IMR-90 (cell line): ENCODE results near the gene POLR2L. TPM values are rescaled to one million over a fixed set of nuclear protein-coding genes. Genes with fewer than 3 reads are reported as not detected.

ENCODE experiments used
- ATAC-seq: fragments of 200-7000 bp; cut with Tn5 transposase; 2 replicates; pipeline ENCODE4 v1.9.1; 2020; ENCODE audit warnings: low read depth, mild to moderate bottlenecking, moderate library complexity
- BruUV-seq: library from RNA; stranded (reverse); fragments of 400-500 nt; replicated peaks from 2 replicates; lab custom pipeline; 2021; lab: Mats Ljungman, UMichigan
- CTCF ChIA-PET: fragments of 300-600 bp; formaldehyde crosslinking; extraction: SDS; loops from one replicate; lab custom pipeline; 2021; ENCODE audit warnings: antibody characterized with exemption; lab: Yijun Ruan, JAX
- POLR2A ChIA-PET: fragments of 300-600 bp; sonication (Branson Sonifier 250); formaldehyde crosslinking; loops from one replicate; lab custom pipeline; 2022; ENCODE audit warnings: antibody characterized with exemption; ENCODE audit not compliant: unreplicated experiment; lab: Charles Lee
- DNase-seq: peaks from one replicate; pipeline ENCODE4 v3.0.0; 2013
- H2AFZ ChIP-seq: replicated peaks from 2 replicates; pipeline ENCODE3; 2013; ENCODE audit warnings: low read length, mild to moderate bottlenecking; ENCODE audit not compliant: poor library complexity
- H2AK5ac ChIP-seq: 2 replicates; pipeline ENCODE4 v1.6.1; 2013; ENCODE audit warnings: low read depth, low read length, inconsistent platforms
- H2AK9ac ChIP-seq: replicated peaks from 2 replicates; pipeline ENCODE3; 2013; ENCODE audit warnings: mild to moderate bottlenecking, low read depth, low read length, moderate library complexity; ENCODE audit not compliant: poor library complexity
- H2BK120ac ChIP-seq: 2 replicates; pipeline ENCODE4 v1.6.1; 2013; ENCODE audit warnings: low read depth, low read length, inconsistent platforms
- H2BK15ac ChIP-seq: 3 replicates; pipeline ENCODE4 v1.6.1; 2013; ENCODE audit warnings: low read depth, low read length, inconsistent platforms
- H2BK20ac ChIP-seq: 2 replicates; pipeline ENCODE4 v1.6.1; 2013; ENCODE audit warnings: low read depth, mild to moderate bottlenecking, inconsistent platforms, low read length, moderate library complexity
- H2BK5ac ChIP-seq: 2 replicates; pipeline ENCODE4 v1.6.1; 2013; ENCODE audit warnings: mild to moderate bottlenecking, low read depth, low read length, inconsistent platforms; ENCODE audit not compliant: poor library complexity, severe bottlenecking
- H3K14ac ChIP-seq: replicated peaks from 2 replicates; pipeline ENCODE4 v1.6.1; 2013; ENCODE audit warnings: low read depth, low read length, inconsistent platforms
- H3K18ac ChIP-seq: 2 replicates; pipeline ENCODE4 v1.6.1; 2013; ENCODE audit warnings: low read depth, low read length, control low read depth
- H3K23ac ChIP-seq: 2 replicates; pipeline ENCODE4 v1.6.1; 2013; ENCODE audit warnings: low read depth, low read length, inconsistent platforms
- H3K27ac ChIP-seq: 2 replicates; pipeline ENCODE4 v1.5.1; 2013; ENCODE audit warnings: mild to moderate bottlenecking, control low read depth, low read length; ENCODE audit not compliant: insufficient read depth
- H3K27me3 ChIP-seq: 2 replicates; pipeline ENCODE4 v1.6.1; 2013; ENCODE audit warnings: low read length; ENCODE audit not compliant: control insufficient read depth, insufficient read depth
- H3K36me3 ChIP-seq: 2 replicates; pipeline ENCODE4 v1.6.1; 2013; ENCODE audit warnings: low read length, mixed read lengths; ENCODE audit not compliant: control insufficient read depth, insufficient read depth
- H3K4ac ChIP-seq: 2 replicates; pipeline ENCODE4 v1.6.1; 2013; ENCODE audit warnings: low read depth, low read length, inconsistent platforms
- H3K4me1 ChIP-seq: 2 replicates; pipeline ENCODE4 v1.6.1; 2013; ENCODE audit warnings: low read length, mixed read lengths; ENCODE audit not compliant: control insufficient read depth, insufficient read depth
- H3K4me2 ChIP-seq: 2 replicates; pipeline ENCODE4 v1.6.1; 2013; ENCODE audit warnings: low read depth, mild to moderate bottlenecking, control low read depth, low read length, moderate library complexity
- H3K4me3 ChIP-seq: 2 replicates; pipeline ENCODE4 v1.5.1; 2013; ENCODE audit warnings: low read depth, mild to moderate bottlenecking, control low read depth, low read length, moderate library complexity; ENCODE audit not compliant: insufficient read depth
- H3K56ac ChIP-seq: 2 replicates; pipeline ENCODE4 v1.6.1; 2013; ENCODE audit warnings: low read length, inconsistent platforms; ENCODE audit not compliant: insufficient read depth; ENCODE audit errors: extremely low read depth
- H3K79me1 ChIP-seq, 2 experiments: 2 replicates each; pipeline ENCODE4 v1.6.1; 2013; ENCODE audit warnings: low read length in 2 of 2, inconsistent platforms in 1 of 2, low read depth in 1 of 2
- H3K9ac ChIP-seq: 2 replicates; pipeline ENCODE4 v1.6.1; 2013; ENCODE audit warnings: low read depth, low read length, control low read depth
- H3K9me1 ChIP-seq: 2 replicates; pipeline ENCODE4 v1.6.1; 2013; ENCODE audit warnings: low read length, inconsistent platforms; ENCODE audit not compliant: insufficient read depth
- H3K9me3 ChIP-seq: 2 replicates; pipeline ENCODE4 v1.6.1; 2013; ENCODE audit warnings: low read length; ENCODE audit not compliant: control insufficient read depth, insufficient read depth
- H4K20me1 ChIP-seq: 2 replicates; pipeline ENCODE4 v1.6.1; 2013; ENCODE audit warnings: low read length, inconsistent platforms; ENCODE audit not compliant: insufficient read depth
- H4K5ac ChIP-seq: 2 replicates; pipeline ENCODE4 v1.6.1; 2013; ENCODE audit warnings: mild to moderate bottlenecking, low read depth, low read length, control low read depth
- H4K8ac ChIP-seq, 2 experiments: 2 replicates each; pipeline ENCODE4 v1.6.1; 2013; ENCODE audit warnings: low read depth in 2 of 2, low read length in 2 of 2, control low read depth in 1 of 2, inconsistent platforms in 1 of 2
- H4K91ac ChIP-seq: 2 replicates; pipeline ENCODE4 v1.6.1; 2013; ENCODE audit warnings: low read depth, low read length, inconsistent platforms; ENCODE audit not compliant: insufficient read depth
- CEBPB ChIP-seq: IDR thresholded peaks from 2 replicates; pipeline ENCODE4 v1.6.1; 2012; ENCODE audit warnings: low read depth, low read length, improper control_type of control experiment
- CTCF ChIP-seq: conservative IDR thresholded peaks from 2 replicates; pipeline ENCODE4 v1.5.1; 2012; ENCODE audit warnings: mild to moderate bottlenecking, low read depth, low read length, improper control_type of control experiment
- FOS ChIP-seq: fragments of 150-350 bp; IDR thresholded peaks from 2 replicates; pipeline ENCODE4 v1.6.1; 2016; ENCODE audit warnings: low read depth, low read length
- MAFK ChIP-seq: IDR thresholded peaks from 2 replicates; pipeline ENCODE4 v1.6.1; 2012; ENCODE audit warnings: low read depth, low read length, improper control_type of control experiment
- MAZ ChIP-seq: IDR thresholded peaks from 2 replicates; pipeline ENCODE4 v1.6.1; 2012; ENCODE audit warnings: low read depth, mild to moderate bottlenecking, low read length, improper control_type of control experiment, moderate library complexity, borderline replicate concordance
- NFE2L2 ChIP-seq: fragments of 150-350 bp; IDR thresholded peaks from 2 replicates; pipeline ENCODE4 v1.6.1; 2016; ENCODE audit warnings: low read depth, mild to moderate bottlenecking, low read length
- RAD21 ChIP-seq: IDR thresholded peaks from 2 replicates; pipeline ENCODE4 v1.6.1; 2012; ENCODE audit warnings: low read length, improper control_type of control experiment
- RCOR1 ChIP-seq: IDR thresholded peaks from 2 replicates; pipeline ENCODE4 v1.6.1; 2012; ENCODE audit warnings: mild to moderate bottlenecking, low read length, improper control_type of control experiment; ENCODE audit not compliant: insufficient replicate concordance
- RFX5 ChIP-seq: IDR thresholded peaks from 2 replicates; pipeline ENCODE4 v1.8.0; 2012; ENCODE audit warnings: low read depth, mild to moderate bottlenecking, low read length, moderate library complexity
- SMC3 ChIP-seq: fragments of 150-350 bp; IDR thresholded peaks from 2 replicates; pipeline ENCODE4 v1.6.1; 2016; ENCODE audit warnings: low read depth, mild to moderate bottlenecking, antibody characterized with exemption, low read length, moderate library complexity
- USF2 ChIP-seq: fragments of 150-350 bp; IDR thresholded peaks from 2 replicates; pipeline ENCODE4 v1.6.1; 2017; ENCODE audit warnings: mild to moderate bottlenecking, antibody characterized with exemption, low read length, low read depth
- WGBS, 2 experiments: methylation state at CpG; one replicate each; pipeline versions ENCODE4 v1.1.5 to v1.1.7; 2013; ENCODE audit warnings: missing lambda C conversion rate in 2 of 2; ENCODE audit not compliant: insufficient read length in 1 of 2; ENCODE audit errors: extremely low coverage in 2 of 2; 5-methylcytosine and 5-hydroxymethylcytosine counted together
- dilution Hi-C: fragments of 300-500 bp; cut with HindIII; formaldehyde crosslinking; loops from one replicate; pipeline ENCODE4 v1.14.3; 2018; ENCODE audit warnings: low sequenced_read_pairs; ENCODE audit not compliant: unreplicated experiment
- in situ Hi-C: fragments of 300-500 bp; cut with MboI; formaldehyde crosslinking; loops from 3 replicates; pipeline ENCODE4 v1.14.3; 2019; ENCODE audit warnings: low sequenced_read_pairs, inconsistent platforms, mixed read lengths
- intact Hi-C: fragments of 100-400 bp; cut with micrococcal nuclease; formaldehyde crosslinking; loops from 2 replicates; pipeline ENCODE4 v1.10.0; 2022
- polyA plus RNA-seq, 3 experiments: library from polyadenylated mRNA; depleted of rRNA; stranded (reverse); fragments of >200 nt; gene quantifications; 2 replicates each; pipeline ENCODE4 v1.2.3, GENCODE V29; 2012; ENCODE audit warnings: low replicate concordance in 1 of 3
- total RNA-seq: library from RNA; depleted of rRNA; stranded (reverse); fragments of >200 nt; gene quantifications from 2 replicates; pipeline ENCODE4 v1.2.3, GENCODE V29; 2012

Gene POLR2L
- total and polyA plus RNA-seq, 2 of the 4 experiments (the other 2 are of a cell fraction): 44.4 to 416 TPM

GRCh38 chr11:791658-792534, 50.4 kb downstream of the POLR2L start (continued):
- TF ChIP-seq RAD21 (no peak), FOS (no peak)

GRCh38 chr11:790721-791564, 51.4 kb downstream of the POLR2L start:
- no peak for DNase-seq
- H3K14ac ChIP-seq: no peak overlapping the region
- H2BK120ac ChIP-seq: no peak overlapping the region
- peak overlapping the region; percentile 42 for H2AK9ac ChIP-seq
- no peaks in the 10 kb centered on the region; the same call in 1 of the 2 replicates for H4K20me1 ChIP-seq
- no peak overlapping the region for H3K4ac ChIP-seq
- no TSS peak for BruUV-seq
- no peak overlapping the region for H2BK5ac ChIP-seq
- no peaks in the 10 kb centered on the region for H3K9me3 ChIP-seq
- H3K4me2 ChIP-seq: no peak overlapping the region
- peaks cover 0 to 21% of the 10 kb centered on the region in 2 experiments; a peak in 2 of 4 replicates for H3K79me1 ChIP-seq
- 0 out of 2 replicates have a peak, but pooled peaks cover 3% of the 10 kb centered on the region for H3K9me1 ChIP-seq
- H4K8ac ChIP-seq: no peak overlapping the region
- no peak overlapping the region for H3K23ac ChIP-seq
- H2BK15ac ChIP-seq: no peak overlapping the region
- in situ Hi-C loops: no loop called here
- peak overlapping the region; percentile 16 for H2AK5ac ChIP-seq
- no peak overlapping the region for H3K18ac ChIP-seq
- intact Hi-C loops: no loop called here
- H3K4me3 ChIP-seq: no peak overlapping the region
- ChIA-PET POLR2A (no interaction called here), CTCF (no interaction called here)
- H3K36me3 ChIP-seq: peaks cover 23% of the 10 kb centered on the region; the same call in 1 of the 2 replicates
- H3K56ac ChIP-seq: no peak overlapping the region
- H4K5ac ChIP-seq: no peak overlapping the region
- H3K27ac ChIP-seq: no peak overlapping the region
- H3K27me3 ChIP-seq: no peaks in the 10 kb centered on the region
- dilution Hi-C loops: no loop called here
- peak; percentile 64 for ATAC-seq
- WGBS, 2 experiments: 28% methylated on average over 5 of the region's 18 CpGs; no CpG with 5 or more reads in 1 of the 2 experiments
- H2AFZ ChIP-seq: no peak overlapping the region
- no peak overlapping the region for H3K9ac ChIP-seq
- H2BK20ac ChIP-seq: no peak overlapping the region
- H4K91ac ChIP-seq: no peak overlapping the region
- peaks cover 7% of the 10 kb centered on the region for H3K4me1 ChIP-seq
- no peak for TF ChIP-seq FOS
- TF ChIP-seq USF2: no peak
- no peak for TF ChIP-seq RCOR1
- no peak for TF ChIP-seq NFE2L2
- no peak for TF ChIP-seq MAZ
- no peak for TF ChIP-seq MAFK
- no peak for TF ChIP-seq RAD21
- TF ChIP-seq SMC3: no peak
- no peak for TF ChIP-seq CTCF
- no peak for TF ChIP-seq CEBPB
- TF ChIP-seq RFX5: no peak
